HG02852 (cell line): Measurements from ENCODE around the gene CEP128.

ENCODE experiments used
- ATAC-seq: cut with Tn5 transposase; IDR thresholded peaks from one replicate; pipeline ENCODE4 v1.9.1; 2021; ENCODE audit warnings: mild to moderate bottlenecking, moderate library complexity; ENCODE audit not compliant: unreplicated experiment

Gene CEP128

DNA sequence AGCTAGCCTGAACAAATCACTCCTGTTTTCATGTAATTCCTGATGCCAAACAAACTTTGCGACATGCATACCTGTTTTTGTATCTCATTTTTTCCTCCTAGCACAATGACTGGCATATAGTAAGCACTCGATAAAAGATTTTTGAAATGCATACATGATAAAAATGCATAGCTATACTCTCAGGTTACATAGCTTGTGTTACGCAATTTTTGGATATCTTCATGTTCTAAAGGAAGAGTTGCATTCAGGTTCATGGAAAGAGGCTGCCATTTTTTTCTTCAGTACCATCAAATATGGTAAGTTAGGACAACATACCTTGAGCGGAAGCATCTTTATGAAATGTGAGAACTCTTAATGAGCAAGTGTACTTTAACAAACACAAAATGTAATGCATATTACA is 445.4 kb downstream of the CEP128 start:
- no peak for ATAC-seq

DNA sequence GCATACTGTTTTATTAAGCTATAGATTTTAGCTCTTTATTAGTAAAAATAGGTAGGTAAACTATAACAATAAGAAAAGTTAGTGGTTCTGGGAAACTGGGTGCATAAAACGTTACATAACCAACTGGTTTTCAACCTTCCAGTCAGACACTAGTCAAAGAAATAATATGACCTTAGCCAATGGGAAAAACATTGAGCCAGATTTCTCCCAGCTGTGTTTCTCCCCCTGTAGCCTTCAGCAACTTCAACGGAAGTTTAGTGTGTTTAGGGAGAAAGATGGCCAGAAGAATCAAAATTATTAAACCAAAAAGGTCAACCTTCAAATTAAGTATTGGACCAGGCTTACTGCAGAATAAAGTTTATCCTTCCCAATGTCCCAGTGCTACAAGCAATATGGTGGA is 446.8 kb downstream of the CEP128 start:
- no peak for ATAC-seq

DNA sequence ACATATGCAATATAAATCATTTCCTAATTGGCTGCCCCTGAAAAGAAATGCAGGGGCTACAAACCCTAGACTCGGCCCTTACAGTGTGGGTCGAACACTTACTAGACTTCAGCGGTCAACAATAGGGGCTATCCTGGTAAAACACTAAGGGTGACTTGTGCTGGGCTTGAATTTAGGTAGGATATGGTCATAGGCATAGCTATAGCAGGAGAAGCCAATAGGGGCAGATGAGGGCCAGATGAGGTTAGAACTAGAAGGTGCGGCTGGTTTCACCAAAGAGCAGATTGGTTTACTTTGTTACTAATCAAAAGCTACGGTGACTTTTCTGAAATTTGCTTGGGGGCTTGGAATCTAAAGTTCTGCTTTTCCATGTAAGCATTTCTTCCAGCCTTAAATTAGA is 447.9 kb downstream of the CEP128 start:
- ATAC-seq = no peak

DNA sequence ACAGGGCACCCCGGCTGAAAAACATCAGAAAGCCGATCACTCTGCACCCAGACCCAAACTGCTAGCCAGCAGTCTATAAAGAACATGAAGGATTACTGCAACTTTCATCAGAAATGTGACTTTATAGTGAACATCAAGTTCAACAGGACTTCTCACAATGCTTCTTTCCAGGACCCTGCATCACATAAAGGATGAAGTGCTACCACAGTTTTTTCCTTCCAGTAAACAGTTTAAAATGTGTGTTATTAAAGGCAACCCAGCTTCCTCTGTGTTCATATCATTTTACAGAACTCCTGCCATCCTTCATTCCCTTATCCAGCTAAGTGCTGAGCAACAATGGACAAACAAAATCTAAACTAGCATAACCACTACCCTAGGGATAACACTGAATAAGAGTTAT is 449.9 kb downstream of the CEP128 start:
- no peak for ATAC-seq

DNA sequence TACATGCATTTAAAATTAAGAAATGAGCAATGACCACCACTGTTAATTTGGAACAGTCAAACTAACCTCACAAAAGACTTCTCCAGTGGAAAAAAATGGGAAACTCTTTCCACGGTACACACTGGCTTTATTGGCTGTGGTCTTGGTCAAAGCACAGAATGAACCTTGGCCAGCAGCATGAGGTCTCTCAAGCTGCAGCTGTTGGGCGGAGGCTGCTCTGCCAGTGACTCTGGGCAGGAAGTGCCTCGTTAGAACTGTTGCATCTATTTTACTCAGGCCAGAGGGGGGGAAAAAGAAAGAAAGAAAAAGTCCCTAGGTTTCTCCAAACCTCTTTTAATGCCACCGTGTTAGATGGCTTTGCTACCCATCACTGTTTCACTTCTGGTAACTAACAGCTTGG is 450.4 kb downstream of the CEP128 start:
- ATAC-seq = peak; percentile 91

DNA sequence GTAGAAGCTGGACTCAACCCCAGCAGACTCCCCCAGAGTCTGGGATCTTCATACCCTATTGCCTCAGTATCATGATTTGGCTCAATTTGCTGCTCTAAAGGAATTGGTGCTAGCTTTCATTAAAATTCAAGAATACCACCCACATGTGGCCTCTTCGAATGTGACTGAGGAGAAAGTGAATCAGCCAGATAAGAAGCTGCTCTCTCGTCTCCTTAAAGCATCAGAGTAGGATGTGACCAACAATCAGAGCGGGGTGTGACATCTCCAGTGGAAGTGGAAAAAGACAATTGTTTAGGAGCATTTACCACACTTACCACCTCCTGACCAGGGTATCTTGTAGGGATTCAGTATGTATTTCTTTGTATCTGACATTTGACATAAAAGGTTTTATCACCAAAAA is 452.0 kb downstream of the CEP128 start:
- no peak for ATAC-seq

DNA sequence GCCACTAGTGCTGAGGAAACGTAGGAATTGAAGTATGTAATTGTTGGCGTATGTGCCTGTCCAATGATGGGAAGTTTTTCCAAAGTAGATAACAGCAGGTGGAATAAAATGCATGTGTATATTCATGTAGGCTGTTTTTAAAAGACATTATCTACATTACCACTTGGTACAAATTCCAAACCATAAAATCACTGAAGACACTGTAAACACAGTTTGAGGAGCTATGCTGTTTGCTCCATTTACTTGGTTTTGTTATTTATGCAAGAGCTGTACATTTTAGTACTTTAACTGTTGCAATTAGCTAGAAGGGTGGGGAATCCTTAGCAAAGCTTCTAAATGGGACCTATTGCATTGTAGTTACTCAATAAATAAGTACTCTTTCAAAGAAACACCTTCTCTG is 455.8 kb downstream of the CEP128 start:
- ATAC-seq = no peak

DNA sequence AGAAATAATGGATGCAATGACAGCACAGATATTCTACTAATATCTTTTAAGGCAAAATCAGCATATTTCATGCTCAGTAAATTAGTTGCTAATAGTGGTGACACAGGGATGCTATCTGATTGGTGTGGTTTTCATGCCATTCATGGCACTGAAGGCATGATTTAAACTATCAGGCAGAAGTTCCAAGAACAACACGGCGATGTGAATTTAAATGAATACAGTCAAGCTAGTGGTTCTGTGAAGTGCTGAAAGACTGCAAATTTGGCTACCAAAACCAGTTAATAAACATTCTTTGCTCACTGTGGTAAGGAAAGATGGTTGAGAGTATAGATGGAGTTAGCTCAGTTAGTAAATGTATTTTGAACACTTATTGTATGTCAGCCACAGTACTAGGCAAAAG is 458.2 kb downstream of the CEP128 start:
- ATAC-seq = no peak

DNA sequence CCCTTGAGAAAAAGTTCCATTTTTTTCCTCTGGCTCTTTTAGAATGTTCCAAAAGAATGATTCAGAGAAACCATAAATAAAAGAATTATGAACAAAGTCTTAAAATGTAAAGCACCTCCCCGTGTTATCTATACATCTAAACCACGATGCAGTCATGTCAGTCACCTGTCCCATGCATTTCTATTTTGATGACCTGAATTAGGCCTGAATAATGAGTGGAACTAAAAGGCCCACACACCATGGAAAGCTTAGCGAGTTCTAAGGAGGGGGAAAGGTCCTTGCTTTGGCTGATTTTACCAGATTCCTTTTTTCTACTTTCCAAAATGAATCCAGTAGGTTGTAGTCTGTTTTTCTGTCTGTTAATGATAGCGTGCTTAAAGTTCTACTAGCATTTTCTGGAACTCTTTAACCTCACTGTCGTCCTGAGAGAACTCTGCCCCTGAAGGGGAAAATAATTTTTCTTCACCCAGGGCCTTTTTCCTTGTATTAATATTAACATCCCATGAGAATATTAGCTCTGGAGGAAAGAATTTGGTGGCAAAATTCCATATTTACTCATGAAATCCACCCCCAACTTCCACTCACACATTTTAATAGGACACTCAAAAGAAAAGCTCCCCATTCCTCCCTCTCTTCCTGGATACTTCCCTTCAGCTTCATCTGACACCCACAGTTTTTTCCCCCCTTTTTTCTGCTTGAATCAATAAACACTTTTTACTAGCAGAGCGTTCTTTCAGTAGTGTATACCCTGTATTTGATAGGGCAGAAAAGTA is 464.0 kb downstream of the CEP128 start:
- no peak for ATAC-seq

DNA sequence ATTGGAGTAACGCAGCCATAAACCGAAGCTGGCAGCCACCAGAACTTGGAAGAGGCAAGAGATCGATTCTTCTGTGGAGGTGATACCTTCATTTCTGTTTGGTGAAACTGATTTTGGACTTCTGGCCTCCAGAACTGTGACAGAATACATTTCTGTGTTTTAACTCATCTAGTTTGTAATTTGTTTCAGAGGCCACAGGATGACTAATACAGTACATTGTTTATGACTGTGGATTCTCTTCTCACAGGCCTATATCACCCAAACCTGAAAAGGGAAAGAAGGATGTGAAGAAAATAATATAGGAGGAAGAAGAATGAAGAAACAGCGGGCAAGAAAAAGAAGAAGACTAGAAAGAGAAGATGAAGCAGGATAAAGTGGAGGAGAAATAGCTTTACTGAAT is 466.5 kb downstream of the CEP128 start:
- peak; percentile 45 for ATAC-seq

DNA sequence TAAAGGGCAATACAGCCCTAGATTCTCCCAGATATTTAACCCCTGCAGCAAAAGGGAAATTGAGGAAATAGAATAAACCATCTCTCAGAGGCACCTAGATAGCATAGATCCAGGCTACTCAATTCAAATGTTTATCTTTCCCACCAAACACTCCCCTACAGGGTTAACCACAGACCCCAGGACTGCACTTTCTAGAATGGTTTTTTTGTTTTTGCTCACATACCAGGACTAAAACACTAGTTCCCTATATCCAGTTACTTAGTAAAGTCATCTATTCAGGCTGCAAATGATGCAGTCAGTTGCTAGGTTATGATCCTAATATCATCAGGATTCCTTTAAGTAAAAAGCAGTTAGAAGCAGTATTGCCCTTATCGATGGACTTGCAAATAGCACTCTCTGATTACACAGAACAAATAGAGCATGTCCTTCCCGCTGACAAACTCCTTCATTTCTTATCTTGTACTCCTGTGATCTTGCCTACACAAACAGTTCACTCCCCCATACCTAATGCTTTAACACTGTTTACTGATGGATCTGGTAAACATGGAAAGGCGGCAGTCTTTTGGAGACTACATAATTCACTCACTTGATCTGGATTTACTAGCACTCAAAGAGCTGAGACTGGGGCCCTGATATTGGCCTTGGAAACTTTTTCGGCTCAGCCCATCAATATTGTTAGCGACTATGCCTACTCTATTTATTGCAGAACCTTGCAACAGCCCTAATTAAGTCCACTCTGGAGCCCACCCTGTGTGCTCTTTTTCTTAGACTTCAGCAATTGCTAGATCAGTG is 473.0 kb downstream of the CEP128 start:
- no peak for ATAC-seq

DNA sequence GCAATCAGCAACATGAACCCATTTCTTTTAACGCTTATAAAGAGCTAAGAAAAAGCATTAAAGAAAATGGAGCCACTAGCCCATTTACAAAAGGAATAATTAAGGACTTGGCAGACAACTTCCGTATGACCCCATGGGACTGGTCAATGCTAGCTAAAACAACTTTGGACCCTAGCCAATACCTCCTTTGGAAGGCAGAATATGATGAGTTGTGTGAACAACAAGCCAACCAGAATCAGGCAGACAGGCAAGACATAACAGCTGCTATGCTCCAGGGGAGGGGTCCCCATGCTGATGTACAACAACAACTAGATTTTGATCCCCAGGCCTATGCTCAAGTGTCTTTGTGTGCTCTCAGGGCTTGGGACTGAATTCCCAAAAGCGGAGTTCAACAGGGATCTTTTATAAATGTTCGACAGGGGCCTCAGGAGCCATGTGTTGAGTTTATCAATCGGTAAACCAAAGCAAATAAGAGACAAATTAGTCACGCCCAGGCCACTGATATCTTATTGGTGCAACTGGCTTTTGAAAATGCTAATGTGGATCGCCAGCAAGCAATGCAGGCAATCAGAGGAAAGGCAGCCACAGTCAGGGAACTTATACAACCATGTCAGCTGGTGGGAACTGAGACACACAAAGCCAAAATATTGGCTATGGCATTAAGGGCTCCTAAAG is 475.9 kb downstream of the CEP128 start:
- ATAC-seq = no peak

DNA sequence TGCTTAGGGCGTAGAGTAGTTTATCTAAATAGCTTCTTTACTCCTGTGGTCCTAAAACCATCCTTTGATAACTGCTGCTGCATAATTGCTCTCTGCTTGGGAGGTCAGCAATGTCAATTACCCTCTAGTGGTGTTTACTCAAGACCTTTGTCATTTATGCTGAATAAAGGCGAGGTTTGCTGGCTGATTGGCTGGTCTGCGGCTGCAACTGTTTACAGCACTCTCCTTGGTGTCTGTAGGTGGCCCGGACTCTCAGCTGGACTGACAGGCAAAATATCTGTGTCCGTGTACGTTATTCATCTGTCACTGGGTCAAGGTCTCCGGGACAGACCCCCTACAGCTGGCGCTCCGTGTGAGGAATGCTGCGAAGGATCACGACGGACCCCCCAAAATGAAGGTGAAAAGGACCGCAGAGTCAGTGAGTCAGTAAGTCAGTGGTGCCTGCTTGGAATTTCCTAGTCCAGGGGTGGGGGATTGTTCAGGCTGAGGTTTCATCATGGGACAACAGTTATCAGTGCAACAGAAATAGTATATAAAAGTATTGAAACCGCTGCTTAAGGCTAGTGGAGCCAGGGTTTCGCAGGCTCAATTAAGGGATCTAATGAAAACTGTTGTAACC is 476.9 kb downstream of the CEP128 start:
- ATAC-seq = no peak

DNA sequence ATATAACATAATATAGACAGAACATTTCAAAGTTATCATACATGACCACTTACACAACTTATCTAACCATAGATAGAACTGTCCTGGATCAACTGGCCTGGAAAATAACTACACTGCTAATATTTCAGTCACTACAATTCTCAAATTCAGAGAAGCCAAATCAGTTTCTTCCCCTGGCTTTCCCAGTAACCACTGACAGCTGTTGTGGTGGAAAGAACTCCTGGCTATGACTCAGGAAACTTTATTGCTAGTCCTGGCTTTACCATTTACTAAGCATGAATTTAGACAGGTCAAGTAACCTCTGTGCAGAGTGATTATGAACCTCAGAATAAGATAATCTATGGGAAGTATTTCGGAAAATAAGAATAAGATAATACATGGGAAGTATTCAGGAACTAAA is 485.3 kb downstream of the CEP128 start:
- no peak for ATAC-seq

DNA sequence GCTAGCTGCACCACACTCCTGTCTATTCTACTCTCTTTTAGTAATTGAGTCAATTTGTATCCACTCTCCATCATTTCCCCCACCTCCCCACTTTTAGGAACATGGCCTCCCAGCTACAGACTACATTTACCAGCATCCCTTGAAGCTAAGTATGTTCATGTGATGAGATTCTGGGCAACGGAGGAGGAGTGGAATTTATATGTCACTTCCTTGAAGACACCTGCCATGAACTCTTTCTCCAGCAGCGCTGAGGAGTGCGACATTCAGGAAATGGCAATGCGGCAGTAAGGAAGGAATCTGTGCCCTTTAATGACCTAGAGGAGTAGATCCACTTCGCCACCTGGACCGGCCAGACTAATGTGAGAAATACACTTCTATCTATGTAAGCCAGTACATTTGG is 486.5 kb downstream of the CEP128 start:
- no peak for ATAC-seq

DNA sequence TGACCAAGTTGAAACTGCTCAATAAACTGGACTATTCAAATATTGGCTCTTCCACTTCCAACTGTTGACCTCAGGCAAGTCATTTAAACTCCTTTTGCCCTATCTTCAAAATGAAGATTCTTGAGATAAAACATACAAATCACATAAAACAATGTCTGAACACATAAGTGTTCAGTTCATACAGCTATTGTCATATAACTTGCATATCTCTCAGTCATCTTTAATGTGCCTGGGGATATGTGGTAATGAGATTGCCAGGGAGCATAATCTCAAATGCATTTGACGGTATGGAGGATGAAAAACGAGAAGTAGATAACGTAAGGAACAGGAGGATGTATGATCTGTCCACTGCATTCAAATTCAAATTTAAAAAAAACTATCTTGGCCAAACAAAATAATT is 493.3 kb downstream of the CEP128 start:
- ATAC-seq = no peak

DNA sequence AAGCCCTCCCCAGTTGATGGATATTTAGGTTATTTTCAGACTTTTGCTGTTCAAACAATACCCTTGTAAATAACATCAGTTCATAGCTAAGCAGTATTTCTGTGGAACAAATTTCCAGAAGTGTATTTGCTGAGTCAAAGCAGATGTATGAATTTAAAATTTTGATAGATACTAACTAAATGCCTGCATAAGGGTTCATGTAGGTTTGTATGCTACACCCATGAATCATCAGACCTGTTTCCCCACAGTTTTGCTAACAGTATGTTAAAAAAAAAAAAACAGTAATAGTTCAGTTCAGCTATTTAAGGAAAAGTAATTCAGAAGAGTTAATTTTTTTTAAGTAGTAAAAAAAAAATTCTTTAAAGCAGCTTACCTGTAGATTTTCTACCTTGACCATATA is 494.1 kb downstream of the CEP128 start:
- no peak for ATAC-seq
